Astrocyte (in vitro differentiated cells and primary cell): Measurements from ENCODE around the gene BRAP. TPM values are rescaled to one million over a fixed set of nuclear protein-coding genes. Genes with fewer than 3 reads are reported as not detected.
"Not testable (repeated sequence)": the region's sequence is repeated elsewhere in the genome, so short reads cannot be mapped to it uniquely, and the experiment has no call there.

ENCODE experiments used
- DNase-seq: peaks from one replicate; pipeline ENCODE4 v3.0.0-alpha.2; 2010; ENCODE audit warnings: low read depth
- FAIRE-seq: peaks from 2 replicates; lab custom pipeline; 2011; peaks lifted over from hg19 to GRCh38; lab: Jason Lieb, UNC
- H2AFZ ChIP-seq: 2 replicates; pipeline ENCODE4 v1.6.0; 2012; ENCODE audit warnings: low read depth, low read length, inconsistent platforms
- H3K27ac ChIP-seq: 2 replicates; pipeline ENCODE4 v1.5.1; 2011; ENCODE audit warnings: low read depth, low read length, inconsistent platforms
- H3K27me3 ChIP-seq: 2 replicates; pipeline ENCODE4 v1.6.0; 2011; ENCODE audit warnings: low read length, inconsistent platforms; ENCODE audit not compliant: insufficient read depth
- H3K36me3 ChIP-seq: 2 replicates; pipeline ENCODE4 v1.5.1; 2011; ENCODE audit warnings: low read length, inconsistent platforms; ENCODE audit not compliant: insufficient read depth
- H3K4me1 ChIP-seq: 2 replicates; pipeline ENCODE4 v1.5.1; 2011; ENCODE audit warnings: low read length, inconsistent platforms; ENCODE audit not compliant: insufficient read depth
- H3K4me2 ChIP-seq: 2 replicates; pipeline ENCODE4 v1.6.0; 2012; ENCODE audit warnings: low read length, inconsistent platforms
- H3K4me3 ChIP-seq: 2 replicates; pipeline ENCODE4 v1.5.1; 2011; ENCODE audit warnings: low read depth, mild to moderate bottlenecking, low read length, inconsistent platforms; ENCODE audit not compliant: insufficient read depth
- H3K79me2 ChIP-seq: 2 replicates; pipeline ENCODE4 v1.6.0; 2012; ENCODE audit warnings: mild to moderate bottlenecking, low read length, inconsistent platforms; ENCODE audit not compliant: insufficient read depth
- H3K9ac ChIP-seq: 2 replicates; pipeline ENCODE4 v1.6.0; 2012; ENCODE audit warnings: mild to moderate bottlenecking, low read length, inconsistent platforms
- H3K9me3 ChIP-seq: 2 replicates; pipeline ENCODE4 v1.5.1; 2012; ENCODE audit warnings: low read depth, mild to moderate bottlenecking, low read length, inconsistent platforms; ENCODE audit not compliant: insufficient read depth
- H4K20me1 ChIP-seq: 2 replicates; pipeline ENCODE4 v1.6.0; 2012; ENCODE audit warnings: low read length, inconsistent platforms; ENCODE audit not compliant: insufficient read depth
- H3K27ac Mint-ChIP-seq: one replicate; pipeline ENCODE4 v1.8.0; 2021; ENCODE audit warnings: mild to moderate bottlenecking, mixed read lengths; ENCODE audit not compliant: unreplicated experiment
- H3K27me3 Mint-ChIP-seq: one replicate; pipeline ENCODE4 v1.8.0; 2021; ENCODE audit warnings: low read depth, mixed read lengths; ENCODE audit not compliant: unreplicated experiment
- H3K36me3 Mint-ChIP-seq: one replicate; pipeline ENCODE4 v1.8.0; 2021; ENCODE audit warnings: low read depth, mixed read lengths; ENCODE audit not compliant: unreplicated experiment
- H3K4me1 Mint-ChIP-seq: one replicate; pipeline ENCODE4 v1.8.0; 2021; ENCODE audit warnings: low read depth, mixed read lengths; ENCODE audit not compliant: unreplicated experiment
- H3K4me3 Mint-ChIP-seq: one replicate; pipeline ENCODE4 v1.8.0; 2021; ENCODE audit warnings: mild to moderate bottlenecking, moderate library complexity, mixed read lengths; ENCODE audit not compliant: unreplicated experiment
- H3K9me3 Mint-ChIP-seq: one replicate; pipeline ENCODE4 v1.8.0; 2021; ENCODE audit warnings: mild to moderate bottlenecking, mixed read lengths; ENCODE audit not compliant: unreplicated experiment
- EZH2 ChIP-seq: IDR thresholded peaks from 2 replicates; pipeline ENCODE4 v1.6.1; 2012; ENCODE audit warnings: mild to moderate bottlenecking, low read length, inconsistent platforms; ENCODE audit not compliant: insufficient read depth
- total RNA-seq: library from RNA; stranded (reverse); gene quantifications from 2 replicates; pipeline ENCODE4 v1.2.1, GENCODE V29; 2021
- TF ChIP-seq, protein P1 (sequence below): IDR thresholded peaks from 2 replicates; pipeline ENCODE4 v1.5.1; 2011; ENCODE audit warnings: low read depth, mild to moderate bottlenecking, inconsistent platforms, low read length, moderate library complexity; ENCODE audit not compliant: insufficient read depth

Gene BRAP
- total RNA-seq, 1 donor from 2014 or later: 24.8 TPM

DNA sequence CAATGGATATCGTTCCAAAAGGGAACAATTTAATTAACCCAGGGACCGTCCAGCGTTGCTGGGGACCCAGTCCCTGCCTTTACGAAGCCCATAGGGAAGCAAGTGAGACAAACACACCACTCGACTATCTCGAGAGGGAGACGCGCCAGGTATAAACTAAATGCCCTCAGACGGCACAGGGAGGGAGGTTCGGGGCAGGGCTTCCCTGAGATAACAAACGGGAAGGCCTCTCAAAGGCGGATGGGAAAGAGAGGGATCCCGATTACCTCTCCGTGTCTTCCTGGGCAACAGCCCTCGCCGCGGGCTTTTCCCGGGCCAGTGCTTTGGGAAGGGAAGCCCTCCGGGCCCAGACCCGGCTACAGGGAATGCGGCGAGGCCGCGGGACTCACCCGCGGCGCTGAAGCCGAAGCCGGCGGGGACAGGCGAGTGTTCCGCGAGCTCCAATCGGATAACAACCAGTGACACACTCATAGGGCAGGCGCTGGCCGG is 390 bp downstream of the BRAP start:
- Histone ChIP-seq H2AFZ (peak overlapping the region; percentile 95), H3K27ac (peak overlapping the region; percentile 76), H3K4me3 (peak overlapping the region; percentile 99), H3K79me2 (peaks cover 53% of the 10 kb centered on the region), H3K36me3 (peaks cover 12% of the 10 kb centered on the region), H4K20me1 (peaks cover 23% of the 10 kb centered on the region), H3K9ac (peak overlapping the region; percentile 95), H3K9me3 (no peaks in the 10 kb centered on the region), H3K4me1 (peaks cover 18% of the 10 kb centered on the region), H3K4me2 (peak overlapping the region; percentile 98), H3K27me3 (no peaks in the 10 kb centered on the region)
- Mint-ChIP-seq H3K27ac (peak overlapping the region; percentile 96), H3K4me3 (peak overlapping the region; percentile 99), H3K36me3 (peaks cover 6% of the 10 kb centered on the region), H3K4me1 (peaks cover 14% of the 10 kb centered on the region), H3K9me3 (no peaks in the 10 kb centered on the region), H3K27me3 (no peaks in the 10 kb centered on the region)
- FAIRE-seq (no peak), DNase-seq (no peak)
- TF ChIP-seq, protein P1, sequence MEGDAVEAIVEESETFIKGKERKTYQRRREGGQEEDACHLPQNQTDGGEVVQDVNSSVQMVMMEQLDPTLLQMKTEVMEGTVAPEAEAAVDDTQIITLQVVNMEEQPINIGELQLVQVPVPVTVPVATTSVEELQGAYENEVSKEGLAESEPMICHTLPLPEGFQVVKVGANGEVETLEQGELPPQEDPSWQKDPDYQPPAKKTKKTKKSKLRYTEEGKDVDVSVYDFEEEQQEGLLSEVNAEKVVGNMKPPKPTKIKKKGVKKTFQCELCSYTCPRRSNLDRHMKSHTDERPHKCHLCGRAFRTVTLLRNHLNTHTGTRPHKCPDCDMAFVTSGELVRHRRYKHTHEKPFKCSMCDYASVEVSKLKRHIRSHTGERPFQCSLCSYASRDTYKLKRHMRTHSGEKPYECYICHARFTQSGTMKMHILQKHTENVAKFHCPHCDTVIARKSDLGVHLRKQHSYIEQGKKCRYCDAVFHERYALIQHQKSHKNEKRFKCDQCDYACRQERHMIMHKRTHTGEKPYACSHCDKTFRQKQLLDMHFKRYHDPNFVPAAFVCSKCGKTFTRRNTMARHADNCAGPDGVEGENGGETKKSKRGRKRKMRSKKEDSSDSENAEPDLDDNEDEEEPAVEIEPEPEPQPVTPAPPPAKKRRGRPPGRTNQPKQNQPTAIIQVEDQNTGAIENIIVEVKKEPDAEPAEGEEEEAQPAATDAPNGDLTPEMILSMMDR: no peak
- no peak for TF ChIP-seq EZH2

DNA sequence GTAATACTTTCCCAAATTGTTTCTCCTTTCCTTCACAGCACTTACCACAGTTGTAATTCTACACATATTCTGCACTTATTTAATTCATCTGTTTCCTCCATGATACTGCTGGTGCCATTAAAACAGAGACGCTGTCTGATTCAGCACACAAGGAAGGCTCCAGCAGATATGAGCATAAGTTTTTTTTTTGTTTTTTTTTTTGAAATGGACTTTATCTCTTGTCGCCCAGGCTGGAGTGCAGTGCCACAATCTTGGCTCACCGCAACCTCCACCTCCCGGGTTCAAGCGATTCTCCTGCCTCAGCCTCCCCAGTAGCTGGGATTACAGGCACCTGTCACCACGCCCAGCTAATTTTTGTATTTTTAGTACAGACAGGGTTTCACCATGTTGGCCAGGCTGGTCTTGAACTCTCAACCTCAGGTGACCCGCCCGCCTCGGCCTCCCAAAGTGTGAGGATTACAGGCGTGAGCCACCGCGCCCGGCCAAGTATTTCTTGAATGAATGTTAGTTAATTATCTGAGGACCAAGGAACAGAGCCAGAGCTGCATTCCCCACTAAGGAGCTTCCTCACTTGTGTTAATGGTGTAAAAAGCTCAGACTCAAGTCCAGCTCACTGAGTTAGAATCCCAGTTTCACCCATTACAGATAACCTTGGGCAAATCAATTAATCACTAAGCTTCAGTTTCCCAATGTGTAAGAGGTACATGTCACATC is 1.1 kb downstream of the BRAP start:
- Mint-ChIP-seq H3K27ac (peak overlapping the region; percentile 96), H3K4me1 (peaks cover 14% of the 10 kb centered on the region), H3K4me3 (peak overlapping the region; percentile 99)
- FAIRE-seq, H3K9me3 Mint-ChIP-seq, H3K9me3 ChIP-seq, H3K27me3 ChIP-seq, DNase-seq, H3K36me3 Mint-ChIP-seq, H3K27me3 Mint-ChIP-seq: not testable (repeated sequence)
- H3K79me2 ChIP-seq: peaks cover 53% of the 10 kb centered on the region
- peak overlapping the region; percentile 98 for H3K4me2 ChIP-seq
- H3K27ac ChIP-seq: peak overlapping the region; percentile 76
- peaks cover 18% of the 10 kb centered on the region for H3K4me1 ChIP-seq
- H3K4me3 ChIP-seq: peak overlapping the region; percentile 99
- peak overlapping the region; percentile 95 for H3K9ac ChIP-seq
- peaks cover 23% of the 10 kb centered on the region for H4K20me1 ChIP-seq
- H3K36me3 ChIP-seq: peaks cover 13% of the 10 kb centered on the region
- H2AFZ ChIP-seq: peak overlapping the region; percentile 95

DNA sequence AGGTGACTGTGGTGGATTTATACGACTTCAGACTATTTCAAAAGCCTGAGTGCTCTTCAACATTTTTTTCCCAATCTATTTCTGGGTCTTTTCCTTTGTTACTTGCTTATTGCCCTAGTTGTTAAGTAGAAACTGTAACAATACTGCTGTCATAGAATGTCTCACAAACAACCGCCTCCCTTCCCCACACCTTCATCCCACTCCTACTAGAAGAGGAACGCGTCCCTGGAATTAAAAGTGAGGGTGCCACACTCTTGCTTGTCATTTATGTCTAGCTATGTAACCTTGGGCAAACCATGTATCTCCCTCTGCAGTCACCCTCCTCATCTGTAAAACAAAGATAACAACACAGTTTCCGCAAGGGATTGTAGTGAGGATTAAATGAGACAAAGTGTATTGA is 8.6 kb downstream of the BRAP start:
- no peaks in the 10 kb centered on the region for H3K27me3 ChIP-seq
- no peak for FAIRE-seq
- H3K9ac ChIP-seq: no peak overlapping the region
- no peak for DNase-seq
- no peak overlapping the region for H3K4me3 ChIP-seq
- Mint-ChIP-seq H3K4me3 (no peak overlapping the region), H3K36me3 (peaks cover 3% of the 10 kb centered on the region), H3K9me3 (no peaks in the 10 kb centered on the region), H3K27ac (no peak overlapping the region), H3K27me3 (no peaks in the 10 kb centered on the region), H3K4me1 (no peaks in the 10 kb centered on the region)
- H2AFZ ChIP-seq: no peak overlapping the region
- H3K4me2 ChIP-seq: no peak overlapping the region
- H3K36me3 ChIP-seq: peaks cover 30% of the 10 kb centered on the region
- peaks cover 4% of the 10 kb centered on the region for H3K79me2 ChIP-seq
- no peaks in the 10 kb centered on the region for H3K9me3 ChIP-seq
- peaks cover 36% of the 10 kb centered on the region for H4K20me1 ChIP-seq
- H3K4me1 ChIP-seq: no peaks in the 10 kb centered on the region
- TF ChIP-seq, protein P1: no peak
- no peak for TF ChIP-seq EZH2
- no peak overlapping the region for H3K27ac ChIP-seq
